Adrenal gland (tissue), 12 donors: ENCODE data around the gene PCYT2. TPM values are rescaled to one million over a fixed set of nuclear protein-coding genes. Genes with fewer than 3 reads are reported as not detected.

Experiments used
- DNase-seq, 7 donors: peaks; one replicate each; pipeline ENCODE4 v3.0.0-alpha.2; 2019 to 2020
- H3K27ac ChIP-seq, 5 donors: fragments of 200-600 bp; sonication (generic) in 4 of 5; 1 replicate in 3 of 5; 2 replicates in 2 of 5; pipeline versions ENCODE4 v1.5.1 to v1.8.0; 2016 to 2020; ENCODE audit warnings: mild to moderate bottlenecking in 1 of 5
- H3K27me3 ChIP-seq: fragments of 200-600 bp; 2 replicates; pipeline ENCODE4 v1.8.0; 2021
- H3K36me3 ChIP-seq, 2 donors: fragments of 200-600 bp; replicated peaks in 1 of 2; 1 replicate in 1 of 2; 2 replicates in 1 of 2; pipeline versions ENCODE4 v1.5.1 to v1.8.0; 2018 to 2022
- H3K4me1 ChIP-seq, 2 donors: fragments of 200-600 bp; replicated peaks in 1 of 2; 1 replicate in 1 of 2; 2 replicates in 1 of 2; pipeline versions ENCODE4 v1.5.1 to v1.8.0; 2018 to 2021
- H3K4me3 ChIP-seq, 4 donors: fragments of 200-600 bp; sonication (generic) in 3 of 4; one replicate each; pipeline ENCODE4 v1.5.1; 2016 to 2018
- H3K9me3 ChIP-seq, 3 donors: fragments of 200-600 bp; sonication (generic) in 1 of 3; replicated peaks in 1 of 3; 1 replicate in 2 of 3; 2 replicates in 1 of 3; pipeline versions ENCODE4 v1.5.1 to v1.8.0; 2016 to 2021
- CTCF ChIP-seq, 6 experiments: fragments of 450-650 bp in 4 of 6; fragments of 200-600 bp in 2 of 6; sonication (generic) in 1 of 6; IDR thresholded peaks; 1 replicate in 5 of 6; 2 replicates in 1 of 6; pipeline versions ENCODE4 v1.5.1 to v1.8.0; 2016 to 2021; ENCODE audit warnings: antibody characterized with exemption in 6 of 6, mild to moderate bottlenecking in 2 of 6, moderate library complexity in 1 of 6
- POLR2A ChIP-seq, 2 donors: fragments of 450-650 bp; IDR thresholded peaks; one replicate each; pipeline ENCODE4 v1.6.1; 2017; ENCODE audit warnings: antibody characterized with exemption in 2 of 2, mild to moderate bottlenecking in 2 of 2, moderate library complexity in 1 of 2
- WGBS, 4 donors: extraction: QIAGEN DNeasy Blood & Tissue Kit in 2 of 4; methylation state at CpG; one replicate each; pipeline versions ENCODE4 v1.1.5 to v1.1.7; 2013 to 2017; 5-methylcytosine and 5-hydroxymethylcytosine counted together
- intact Hi-C, 2 donors: fragments of 100-400 bp; cut with DNase I; formaldehyde crosslinking; loops; one replicate each; pipeline versions ENCODE4 v1.14.1 to v1.15.0; 2022 to 2023
- polyA plus RNA-seq, 3 donors: library from polyadenylated mRNA; stranded (reverse); fragments of 200-250 nt in 2 of 3; fragments of 350-450 nt in 1 of 3; fragmentation: Illumina TruSeq in 1 of 3; extraction: RNeasy Lipid Tissue Mini Kit (QIAGEN cat#74804) in 1 of 3; gene quantifications; one replicate each; pipeline ENCODE4 v1.2.3, GENCODE V29; 2013 to 2014
- total RNA-seq, 9 donors: library from RNA; depleted of rRNA in 4 of 9; stranded (reverse); fragments of >200 nt in 4 of 9; fragments of 120-200 nt in 1 of 9; fragmentation: NEBNext Ultra II Directional in 1 of 9; extraction: Animal tissue kit (Norgen Biotek cat#: 25700) in 1 of 9; gene quantifications; one replicate each; pipeline versions ENCODE4 v1.1.0 to v1.2.4, GENCODE V29; 2013 to 2023
- donor health status: healthy with polysubstance abuse.
- donor health status: Bipolar disorder and iron deficiency.
- donor health status: DM: yes; HTN: yes; CAD: no.
- donor health status: DM: no; HTN: no; CAD: no.
- donor health status: DM: no; HTN: no; CAD: no.
- donor health status: DM: yes; HTN: yes; CAD: no.

Gene PCYT2
- total and polyA plus RNA-seq, 12 donors, result 19.8 to 41.2 (median 30.2) TPM

- Histone ChIP-seq H3K27ac (no peak overlapping the region), H3K4me1 (peaks cover 26 to 30% of the 10 kb centered on the region in 2 donors), H3K27me3 (no peaks in the 10 kb centered on the region), H3K9me3 (no peaks in the 10 kb centered on the region), H3K4me3 (peak overlapping the region in 1 of 4 donors; percentile 100), H3K36me3 (no peaks in the 10 kb centered on the region)
- WGBS, 4 donors, result 39 to 67% (median 48%) methylated on average over 4 to 44 of the region's 44 CpGs
- TF ChIP-seq CTCF (IDR thresholded peaks at IDR 0.05) (no peak), POLR2A (IDR thresholded peaks at IDR 0.05) (no peak)
- no peak for DNase-seq
- intact Hi-C loops, result no loop called here
Observed at GRCh38 chr17:81928544-81929252, 17.5 kb upstream of the PCYT2 start.

GRCh38 chr17:81927653-81928543, 16.7 kb upstream of the PCYT2 start, which contains the start of gene MAFG:
Gene MAFG (minus strand): TSS chr17:81927735. CDS start chr17:81923185, 4,550 bp downstream.
- 0 to 2% (median 0%) methylated on average over 1 to 98 of the region's 98 CpGs for whole genome bisulfite sequencing, 4 donors
- intact Hi-C loops, result no loop called here
- H3K27ac ChIP-seq, result peak within 1 kb of the TSS; percentile 91 to 99 (median 95)
- H3K9me3 ChIP-seq, result no peaks in the 10 kb centered on the region
- H3K4me1 ChIP-seq, result peaks cover 32 to 38% of the 10 kb centered on the region in 2 donors
- peak; percentile 90 to 96 (median 92) for DNase-seq
- peak within 1 kb of the TSS; percentile 37 to 100 (median 78) for H3K4me3 ChIP-seq
- TF ChIP-seq POLR2A (IDR thresholded peaks at IDR 0.05), result peak; percentile 58 to 90
- TF ChIP-seq CTCF (IDR thresholded peaks at IDR 0.05), result peak in 3 of 6 experiments; percentile 13 to 31 (median 28)
- no peaks in the 10 kb centered on the region for H3K36me3 ChIP-seq
- H3K27me3 ChIP-seq, result no peaks in the 10 kb centered on the region

- Histone ChIP-seq H3K4me1 (peaks cover 39 to 45% of the 10 kb centered on the region in 2 donors), H3K4me3 (peak overlapping the region; percentile 37 to 100 (median 78)), H3K27me3 (no peaks in the 10 kb centered on the region), H3K9me3 (no peaks in the 10 kb centered on the region), H3K36me3 (peaks cover 0 to 6% of the 10 kb centered on the region in 2 donors), H3K27ac (peak overlapping the region; percentile 91 to 99 (median 95))
- intact Hi-C loops, result no loop called here
- WGBS, 4 donors, result 0% methylated on average over 42 to 62 of the region's 78 CpGs; no CpG with 5 or more reads in 2 of the 4 donors
- no peak for DNase-seq
- TF ChIP-seq POLR2A (IDR thresholded peaks at IDR 0.05) (no peak), CTCF (IDR thresholded peaks at IDR 0.05) (no peak)
Observed at GRCh38 chr17:81927152-81927652, 16.0 kb upstream of the PCYT2 start.
